Thoracic aorta (tissue), 2 donors: Measurements from ENCODE around the gene REXO5. TPM values are rescaled to one million over a fixed set of nuclear protein-coding genes. Genes with fewer than 3 reads are reported as not detected.

Experiments used
- ATAC-seq: fragments of 150-250 bp; one replicate; pipeline ENCODE4 v1.8.0; 2017; ENCODE audit warnings: low read depth; ENCODE audit not compliant: insufficient number of reproducible peaks, low FRiP score
- DNase-seq: peaks from one replicate; pipeline ENCODE4 v3.0.0-alpha.2; 2020; ENCODE audit warnings: low spot score
- H3K27ac ChIP-seq, 2 donors: fragments of 200-600 bp; sonication (generic); 1 replicate in 1 of 2; 2 replicates in 1 of 2; pipeline ENCODE4 v1.5.1; 2016; ENCODE audit warnings: mild to moderate bottlenecking in 2 of 2, moderate library complexity in 2 of 2
- H3K27me3 ChIP-seq: fragments of 200-600 bp; sonication (generic); replicated peaks from 2 replicates; pipeline ENCODE4 v1.6.0; 2016; ENCODE audit warnings: mild to moderate bottlenecking; ENCODE audit not compliant: insufficient read depth
- H3K36me3 ChIP-seq: fragments of 200-600 bp; sonication (generic); one replicate; pipeline ENCODE4 v1.5.1; 2016
- H3K4me1 ChIP-seq, 2 donors: fragments of 200-600 bp; sonication (generic); 1 replicate in 1 of 2; 2 replicates in 1 of 2; pipeline versions ENCODE4 v1.5.1 to v1.6.0; 2016; ENCODE audit warnings: low read depth in 2 of 2, mild to moderate bottlenecking in 1 of 2; ENCODE audit not compliant: control insufficient read depth in 1 of 2
- H3K4me3 ChIP-seq: fragments of 200-600 bp; sonication (generic); 2 replicates; pipeline ENCODE4 v1.5.1; 2016; ENCODE audit warnings: mild to moderate bottlenecking
- H3K9me3 ChIP-seq: fragments of 200-600 bp; sonication (generic); 2 replicates; pipeline ENCODE4 v1.5.1; 2016
- total RNA-seq, 2 donors: library from RNA; depleted of rRNA; stranded (reverse); fragments of >200 nt; gene quantifications; one replicate each; pipeline versions ENCODE4 v1.1.0 to v1.2.3, GENCODE V29; 2016
- TF ChIP-seq, protein P1 (sequence below): fragments of 200-600 bp; sonication (generic); IDR thresholded peaks from one replicate; pipeline ENCODE4 v1.5.1; 2019; ENCODE audit warnings: antibody characterized with exemption

Gene REXO5
- total RNA-seq, 2 donors from 2014 or later, result 6.5 TPM; not detected in 1

DNA sequence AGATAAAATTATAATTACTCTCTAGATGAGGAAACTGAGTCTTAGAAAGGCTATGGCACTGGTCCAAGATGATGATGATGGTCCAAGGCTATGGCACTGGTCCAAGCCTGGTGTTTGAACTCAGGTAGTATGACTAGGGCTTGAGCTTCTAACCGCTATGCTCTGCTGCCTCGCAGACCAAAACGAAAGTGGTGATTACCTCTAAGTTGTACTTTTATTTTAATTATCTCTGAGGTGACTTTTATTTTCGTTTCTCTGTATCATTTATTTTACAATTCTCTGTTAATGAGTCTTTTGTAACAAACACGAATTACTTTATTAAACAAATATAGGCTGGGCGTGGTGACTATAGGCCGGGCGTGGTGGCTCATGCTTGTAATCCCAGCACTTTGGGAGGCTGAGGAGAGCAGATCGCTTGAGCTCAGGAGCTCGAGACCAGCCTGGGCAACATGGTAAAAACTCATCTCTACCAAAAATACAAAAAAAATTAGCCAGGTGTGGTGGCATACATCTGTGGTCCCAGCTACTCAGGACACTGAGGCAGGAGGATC, 5.6 kb downstream of the REXO5 start:
- H3K27ac ChIP-seq, result no peak overlapping the region
- H3K27me3 ChIP-seq, result no peaks in the 10 kb centered on the region
- no peak overlapping the region for H3K4me3 ChIP-seq
- no peaks in the 10 kb centered on the region for H3K9me3 ChIP-seq
- DNase-seq (no peak), ATAC-seq (no peak)
- TF ChIP-seq, protein P1, sequence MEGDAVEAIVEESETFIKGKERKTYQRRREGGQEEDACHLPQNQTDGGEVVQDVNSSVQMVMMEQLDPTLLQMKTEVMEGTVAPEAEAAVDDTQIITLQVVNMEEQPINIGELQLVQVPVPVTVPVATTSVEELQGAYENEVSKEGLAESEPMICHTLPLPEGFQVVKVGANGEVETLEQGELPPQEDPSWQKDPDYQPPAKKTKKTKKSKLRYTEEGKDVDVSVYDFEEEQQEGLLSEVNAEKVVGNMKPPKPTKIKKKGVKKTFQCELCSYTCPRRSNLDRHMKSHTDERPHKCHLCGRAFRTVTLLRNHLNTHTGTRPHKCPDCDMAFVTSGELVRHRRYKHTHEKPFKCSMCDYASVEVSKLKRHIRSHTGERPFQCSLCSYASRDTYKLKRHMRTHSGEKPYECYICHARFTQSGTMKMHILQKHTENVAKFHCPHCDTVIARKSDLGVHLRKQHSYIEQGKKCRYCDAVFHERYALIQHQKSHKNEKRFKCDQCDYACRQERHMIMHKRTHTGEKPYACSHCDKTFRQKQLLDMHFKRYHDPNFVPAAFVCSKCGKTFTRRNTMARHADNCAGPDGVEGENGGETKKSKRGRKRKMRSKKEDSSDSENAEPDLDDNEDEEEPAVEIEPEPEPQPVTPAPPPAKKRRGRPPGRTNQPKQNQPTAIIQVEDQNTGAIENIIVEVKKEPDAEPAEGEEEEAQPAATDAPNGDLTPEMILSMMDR, result no peak
- H3K4me1 ChIP-seq, result peaks cover 0 to 5% of the 10 kb centered on the region in 2 donors
- H3K36me3 ChIP-seq, result no peaks in the 10 kb centered on the region

DNA sequence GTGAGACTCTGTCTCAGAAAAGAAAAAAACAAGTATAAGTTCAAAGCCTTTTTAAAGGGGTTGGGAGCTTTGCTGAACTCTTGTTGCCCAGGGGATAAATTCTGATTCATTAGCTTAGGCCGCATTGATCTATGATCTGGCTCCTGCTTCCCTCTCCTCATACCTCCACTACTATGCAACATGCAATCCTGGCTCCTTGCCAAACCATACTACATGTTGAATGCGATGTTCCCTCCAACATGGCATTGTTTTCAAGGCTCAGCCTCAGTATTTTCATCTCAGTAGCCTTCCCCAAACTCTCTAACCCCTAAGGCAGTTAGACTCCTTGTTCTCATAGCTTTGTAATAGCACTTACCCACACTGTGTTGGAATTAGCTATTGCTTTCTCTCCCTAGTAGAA, 6.2 kb downstream of the REXO5 start:
- DNase-seq (no peak), ATAC-seq (no peak)
- Histone ChIP-seq H3K36me3 (no peaks in the 10 kb centered on the region), H3K9me3 (no peaks in the 10 kb centered on the region), H3K4me1 (no peaks in the 10 kb centered on the region), H3K27me3 (no peaks in the 10 kb centered on the region), H3K4me3 (no peak overlapping the region), H3K27ac (no peak overlapping the region)
- TF ChIP-seq, protein P1, result no peak

DNA sequence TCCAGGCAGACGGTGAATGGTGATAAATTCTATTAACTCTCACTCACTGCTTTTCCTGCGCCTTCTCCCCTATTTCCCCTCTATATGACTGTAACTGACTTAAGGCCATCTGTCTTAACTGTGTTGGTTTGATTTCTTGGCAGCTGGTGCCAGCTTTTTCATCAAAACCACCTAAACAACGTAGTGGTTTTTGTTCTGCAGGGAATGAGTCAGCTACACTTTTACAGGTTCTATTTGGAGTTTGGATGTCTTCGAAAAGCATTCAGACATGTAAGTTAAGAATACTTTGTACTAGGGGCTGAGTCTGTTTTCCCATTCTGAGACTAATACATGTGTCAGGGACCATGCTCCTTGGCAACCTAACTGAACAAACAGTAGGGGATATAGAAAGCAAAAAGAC, 8.5 kb downstream of the REXO5 start:
- no peak for DNase-seq
- H3K4me3 ChIP-seq, result no peak overlapping the region
- ATAC-seq, result no peak
- H3K36me3 ChIP-seq, result no peaks in the 10 kb centered on the region
- no peak overlapping the region for H3K27ac ChIP-seq
- TF ChIP-seq, protein P1, result no peak
- no peaks in the 10 kb centered on the region for H3K4me1 ChIP-seq
- no peaks in the 10 kb centered on the region for H3K9me3 ChIP-seq
- H3K27me3 ChIP-seq, result no peaks in the 10 kb centered on the region

DNA sequence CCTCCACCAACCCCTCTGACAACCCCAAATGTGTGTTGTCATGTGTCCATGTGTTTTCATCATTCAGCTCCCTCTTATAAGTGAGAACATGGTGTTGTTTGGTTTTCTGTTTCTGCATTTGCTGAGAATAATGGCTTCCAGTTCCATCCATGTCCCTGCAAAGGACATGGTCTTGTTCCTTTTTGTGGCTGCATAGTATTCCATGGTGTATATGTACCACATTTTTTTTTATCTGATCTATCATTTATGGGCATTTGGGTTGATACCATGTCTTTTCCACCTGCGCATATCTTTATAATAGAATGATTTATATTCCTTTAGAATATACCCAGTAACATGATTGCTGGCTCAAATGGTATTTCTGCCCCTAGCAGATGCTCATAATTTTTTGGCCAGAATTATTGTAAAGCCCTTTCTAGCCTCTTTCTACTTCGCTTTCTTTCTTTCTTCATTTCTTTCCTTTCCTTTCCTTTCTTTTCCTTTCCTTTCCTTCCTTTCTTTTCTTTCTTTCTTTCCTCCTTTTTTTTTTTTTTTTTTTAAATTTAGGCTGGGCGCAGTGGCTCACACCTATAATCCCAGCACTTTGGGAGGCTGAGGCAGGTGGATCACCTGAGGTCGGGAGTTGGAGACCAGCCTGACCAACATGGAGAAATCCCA, 12.7 kb downstream of the REXO5 start:
- no peak for DNase-seq
- TF ChIP-seq, protein P1, result no peak
- ATAC-seq, result no peak

DNA sequence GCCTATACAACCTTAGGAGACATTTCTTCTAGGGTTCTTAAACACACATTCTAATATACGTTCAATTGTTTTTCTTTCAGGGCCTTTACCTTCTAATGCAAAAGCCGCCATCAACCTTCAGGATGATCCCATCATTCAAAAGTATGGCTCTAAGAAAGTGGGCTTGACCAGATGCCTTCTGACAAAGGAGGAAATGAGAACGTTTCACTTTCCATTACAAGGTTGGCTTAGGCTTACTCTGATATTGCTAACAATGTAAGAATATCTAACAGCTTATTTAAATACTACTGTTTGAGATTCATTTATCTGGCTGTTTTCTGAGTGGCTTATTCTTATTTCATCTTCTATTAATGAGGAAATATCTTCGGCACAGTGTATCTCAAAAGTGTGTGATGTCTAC, 15.4 kb downstream of the REXO5 start:
- H3K4me1 ChIP-seq, result no peaks in the 10 kb centered on the region
- DNase-seq (no peak), ATAC-seq (no peak)
- no peaks in the 10 kb centered on the region for H3K9me3 ChIP-seq
- no peak overlapping the region for H3K27ac ChIP-seq
- no peak overlapping the region for H3K4me3 ChIP-seq
- no peaks in the 10 kb centered on the region for H3K27me3 ChIP-seq
- TF ChIP-seq, protein P1, result no peak
- H3K36me3 ChIP-seq, result no peaks in the 10 kb centered on the region

More for the DNA sequence above, 12.7 kb downstream of the REXO5 start:
- no peak overlapping the region for H3K27ac ChIP-seq
- no peaks in the 10 kb centered on the region for H3K36me3 ChIP-seq
- H3K4me1 ChIP-seq, result no peaks in the 10 kb centered on the region
- H3K4me3 ChIP-seq, result no peak overlapping the region
- H3K9me3 ChIP-seq, result no peaks in the 10 kb centered on the region
- H3K27me3 ChIP-seq, result no peaks in the 10 kb centered on the region
